HG03469 (cell line): ENCODE results near the gene LRFN2.

Source experiments
- ATAC-seq: cut with Tn5 transposase; IDR thresholded peaks from one replicate; pipeline ENCODE4 v1.9.1; 2021; ENCODE audit warnings: mild to moderate bottlenecking, moderate library complexity, moderate number of reproducible peaks; ENCODE audit not compliant: unreplicated experiment

LRFN2 gene

DNA sequence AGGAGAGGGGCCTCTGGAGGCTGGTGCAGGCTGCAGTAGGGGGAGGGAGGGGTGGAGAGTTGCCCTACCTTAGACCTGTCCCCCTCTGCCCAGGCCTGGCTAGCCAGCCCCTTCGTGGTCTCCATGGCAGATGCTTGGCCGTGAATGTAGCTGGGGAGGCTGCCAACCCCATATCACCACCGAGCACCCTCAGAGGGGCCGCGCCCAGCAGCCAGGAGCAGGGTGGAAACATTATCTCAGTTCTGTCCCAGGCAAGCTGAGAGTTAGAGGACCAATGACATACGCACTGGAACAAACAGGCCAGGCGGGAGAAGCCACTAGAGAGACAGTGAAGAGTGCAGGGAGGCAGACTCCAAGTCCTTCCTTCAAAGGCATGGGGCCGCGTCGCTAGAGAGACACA lies 66.5 kb downstream of the LRFN2 start:
- no peak for ATAC-seq

DNA sequence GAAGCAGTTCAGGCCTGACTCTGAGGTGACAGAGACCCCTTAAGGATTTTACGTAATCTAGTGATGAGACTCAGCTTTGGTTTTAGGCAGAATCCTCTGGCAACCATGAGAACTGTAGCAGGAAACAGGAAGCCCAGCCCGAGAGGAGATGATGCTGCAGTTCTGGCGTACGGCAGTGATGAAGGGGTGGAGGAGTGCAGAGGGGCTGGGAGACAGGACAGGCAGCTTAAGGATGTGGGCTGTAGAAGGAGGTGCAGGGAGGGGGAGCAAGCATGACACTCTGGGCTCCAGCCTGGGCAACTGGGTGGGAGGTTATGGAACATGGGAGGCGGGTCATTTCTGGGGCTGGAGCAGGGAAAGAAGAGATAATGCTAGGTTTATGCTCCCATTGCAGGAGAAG lies 67.1 kb downstream of the LRFN2 start:
- no peak for ATAC-seq

DNA sequence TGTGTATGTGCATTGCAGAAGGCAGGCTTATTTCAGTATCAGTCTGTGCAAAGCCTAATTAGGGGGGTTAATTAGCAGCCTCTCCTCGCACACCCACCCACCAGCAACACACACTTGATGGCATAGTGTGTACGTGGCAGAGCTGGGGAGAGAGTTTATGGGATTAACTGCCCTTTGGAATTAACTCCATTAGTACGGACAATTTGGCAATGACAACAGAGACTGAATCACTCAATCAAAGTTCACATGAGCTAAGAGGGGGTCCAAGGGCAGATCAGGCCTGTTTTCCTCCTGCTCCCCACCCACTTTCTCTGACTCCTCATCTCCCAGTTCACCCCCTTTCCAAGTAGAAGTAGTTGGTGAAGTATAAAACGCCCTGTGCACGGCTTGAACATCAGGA lies 69.5 kb downstream of the LRFN2 start:
- ATAC-seq, result no peak

DNA sequence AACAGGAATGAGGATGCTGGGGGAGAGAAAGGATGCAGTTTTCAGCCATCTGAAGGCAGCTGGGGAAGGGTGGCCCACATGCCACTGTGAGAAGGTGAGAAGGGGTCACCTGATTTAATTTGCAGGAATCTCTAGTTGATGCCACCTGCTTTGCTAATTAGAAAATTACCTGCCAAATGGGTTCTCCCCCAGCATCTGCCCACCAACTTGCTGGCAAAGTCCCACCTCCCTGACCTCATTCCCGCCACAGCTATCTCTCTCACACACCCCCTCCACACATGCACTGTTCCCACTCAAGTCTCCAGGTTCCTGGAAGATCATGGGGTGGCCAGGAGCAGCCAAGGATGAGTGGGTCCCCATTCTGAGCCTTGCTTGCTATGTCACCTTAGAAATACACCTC lies 70.7 kb downstream of the LRFN2 start:
- no peak for ATAC-seq

DNA sequence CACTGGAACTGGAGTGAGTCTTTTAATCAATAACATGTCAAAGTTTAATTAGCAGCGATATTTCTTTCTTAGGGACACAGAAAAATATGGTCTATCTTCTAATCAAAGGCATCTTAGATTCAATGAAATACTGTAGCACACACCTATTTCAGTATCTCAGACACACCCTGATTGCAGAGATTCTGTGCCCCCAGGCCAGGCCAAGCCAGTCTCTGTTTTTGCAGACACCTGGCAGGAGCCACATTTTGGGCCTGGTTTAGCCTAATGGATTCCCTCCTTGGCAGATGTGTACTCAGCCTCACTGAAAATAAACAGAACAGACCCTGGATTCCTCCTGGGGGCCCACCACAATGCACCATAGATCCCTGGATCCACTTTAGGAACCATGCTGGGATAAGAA lies 74.8 kb downstream of the LRFN2 start:
- ATAC-seq, result no peak

DNA sequence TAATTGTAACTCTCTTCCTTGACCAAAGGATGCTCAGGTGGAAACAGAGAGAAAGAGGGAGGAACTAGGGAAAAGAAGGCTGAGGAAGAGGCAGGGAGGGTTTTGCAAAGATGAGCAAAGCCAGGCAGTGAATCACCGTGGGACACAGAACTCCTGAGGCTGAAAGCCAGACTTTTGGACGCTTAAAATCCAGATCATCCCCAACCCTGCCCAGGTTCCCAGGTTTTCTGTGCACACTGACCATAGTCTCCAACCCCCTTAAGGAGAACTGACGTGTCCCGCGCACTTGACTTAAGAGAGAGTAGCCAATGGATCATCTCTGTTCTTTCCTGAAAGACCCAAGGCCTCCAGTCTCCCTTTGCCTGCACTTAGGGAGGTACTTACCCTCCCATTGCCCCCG lies 75.3 kb downstream of the LRFN2 start:
- no peak for ATAC-seq

DNA sequence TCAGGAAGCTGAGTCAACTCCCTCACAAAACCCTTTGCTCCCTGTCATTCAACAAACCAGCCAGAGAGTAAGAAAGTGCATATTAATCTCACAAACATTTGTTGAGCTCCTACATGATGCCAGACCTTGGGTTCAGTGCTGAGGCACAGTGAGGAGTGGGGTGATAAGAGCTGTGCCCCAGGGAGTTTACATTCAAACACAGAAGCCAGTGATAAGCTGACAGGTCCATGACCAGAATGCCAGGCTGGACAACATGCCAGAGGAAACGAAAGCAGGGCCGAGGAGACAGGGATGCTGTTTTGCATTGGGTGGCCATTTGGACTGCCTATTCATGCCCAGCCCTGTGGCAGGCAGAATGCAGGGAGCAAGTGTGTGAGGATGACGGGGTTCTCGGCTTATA lies 76.7 kb downstream of the LRFN2 start:
- no peak for ATAC-seq

DNA sequence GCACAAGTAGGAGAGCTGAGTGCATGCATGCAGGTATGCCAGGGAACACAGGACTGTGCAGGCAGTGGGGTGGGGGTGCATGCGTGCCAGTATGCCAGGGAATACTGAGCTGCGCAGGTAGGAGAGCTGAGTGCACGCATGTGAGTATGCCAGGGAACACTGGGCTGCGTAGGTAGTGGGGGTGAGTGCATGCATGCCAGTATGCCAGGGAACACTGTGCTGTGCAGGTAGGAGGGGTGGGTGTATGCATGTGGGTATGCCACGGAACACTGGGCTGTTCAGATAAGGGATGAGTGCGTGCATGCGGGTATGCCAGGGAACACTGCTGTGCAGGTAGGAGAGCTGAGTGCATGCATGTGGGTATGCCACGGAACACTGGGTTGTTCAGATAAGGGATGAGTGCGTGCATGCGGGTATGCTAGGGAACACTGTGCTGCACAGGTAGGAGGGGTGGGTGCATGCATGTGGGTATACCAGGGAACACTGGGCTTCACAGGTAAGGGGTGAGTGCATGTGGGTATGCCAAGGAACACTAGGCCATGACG lies 77.4 kb downstream of the LRFN2 start:
- ATAC-seq, result no peak

DNA sequence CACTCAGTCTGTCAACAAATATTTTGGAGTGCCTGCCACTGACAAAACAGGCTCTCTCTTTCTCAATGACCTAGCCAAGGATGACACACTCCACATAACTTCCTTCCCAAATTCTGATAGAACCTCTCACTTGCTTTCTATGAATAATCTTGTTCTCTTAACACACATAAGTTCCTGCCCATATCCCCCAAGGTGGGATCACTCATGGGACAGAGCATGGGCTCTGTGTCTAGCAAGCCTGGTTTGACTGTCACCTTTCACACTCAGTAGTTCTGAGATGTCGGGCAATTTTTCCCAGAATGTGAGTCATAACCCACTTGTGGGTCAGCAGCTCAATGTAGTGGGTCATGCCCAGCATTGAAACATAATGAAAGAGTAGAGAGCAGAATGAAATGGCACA lies 78.1 kb downstream of the LRFN2 start:
- ATAC-seq, result no peak

DNA sequence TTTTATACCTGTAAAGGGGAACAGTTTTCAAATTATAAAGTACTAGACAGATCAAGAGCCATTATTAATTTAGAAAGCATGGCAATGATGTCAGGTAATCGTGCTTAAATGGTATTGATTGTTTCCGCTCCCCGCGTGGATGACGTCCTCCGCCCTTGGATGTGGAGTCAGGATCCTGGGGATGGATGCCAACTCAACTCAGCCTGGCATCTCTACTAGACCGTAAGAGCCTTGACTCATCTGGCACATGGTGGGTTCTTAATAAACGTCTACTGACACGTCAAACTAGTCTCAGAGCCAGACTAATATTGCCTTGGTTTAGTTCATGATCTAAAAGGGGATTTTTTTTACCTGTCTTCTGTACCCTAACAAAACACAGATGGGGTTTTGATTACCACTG lies 80.2 kb downstream of the LRFN2 start:
- no peak for ATAC-seq

DNA sequence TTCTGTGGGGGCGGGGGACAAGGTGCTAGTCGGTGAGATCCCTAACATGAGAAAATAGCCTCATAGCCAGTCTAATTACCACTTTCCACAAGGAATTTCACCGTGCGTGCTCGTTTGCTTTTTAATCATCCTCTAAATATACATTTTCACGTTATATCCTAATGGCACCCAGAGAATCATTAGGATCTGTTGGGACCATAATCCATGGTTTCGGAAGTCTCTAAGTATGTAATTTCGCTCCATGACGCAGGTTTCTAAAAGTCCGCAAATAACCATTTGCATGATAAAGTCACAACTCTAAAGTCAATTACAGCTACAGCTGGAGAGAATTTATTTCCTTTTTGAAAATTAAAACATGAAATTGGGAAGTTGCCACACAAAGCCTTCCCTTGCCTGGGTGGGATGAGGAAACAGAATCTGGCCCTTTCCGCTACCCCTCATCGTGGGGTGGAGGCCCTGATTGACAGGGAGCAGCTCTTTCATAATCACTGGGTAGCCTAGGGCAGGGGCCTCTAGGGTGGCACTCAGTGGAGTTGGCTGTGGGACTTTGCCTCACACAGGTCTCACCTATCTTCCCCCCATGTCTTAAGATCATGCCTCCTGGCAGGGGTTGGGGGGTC lies 81.9 kb downstream of the LRFN2 start:
- no peak for ATAC-seq

DNA sequence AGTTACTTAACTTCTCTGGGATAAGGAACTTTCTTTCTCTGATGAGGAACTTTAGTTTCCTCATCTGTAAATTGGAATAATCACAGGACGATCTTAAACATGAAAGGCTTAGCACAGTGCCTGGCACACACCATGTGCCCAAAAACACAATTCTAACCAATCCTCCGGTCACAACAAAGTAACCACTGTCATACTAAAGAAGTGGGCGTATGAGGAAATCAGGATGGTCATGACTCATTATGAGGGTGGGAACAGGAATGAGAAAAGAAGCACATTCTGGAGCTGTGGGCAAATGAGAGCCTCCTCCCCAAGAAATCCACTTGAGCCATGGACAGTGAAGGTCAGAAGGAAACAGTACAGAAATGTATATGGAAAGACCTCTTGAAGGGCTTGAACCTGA lies 82.9 kb downstream of the LRFN2 start:
- ATAC-seq, result no peak

DNA sequence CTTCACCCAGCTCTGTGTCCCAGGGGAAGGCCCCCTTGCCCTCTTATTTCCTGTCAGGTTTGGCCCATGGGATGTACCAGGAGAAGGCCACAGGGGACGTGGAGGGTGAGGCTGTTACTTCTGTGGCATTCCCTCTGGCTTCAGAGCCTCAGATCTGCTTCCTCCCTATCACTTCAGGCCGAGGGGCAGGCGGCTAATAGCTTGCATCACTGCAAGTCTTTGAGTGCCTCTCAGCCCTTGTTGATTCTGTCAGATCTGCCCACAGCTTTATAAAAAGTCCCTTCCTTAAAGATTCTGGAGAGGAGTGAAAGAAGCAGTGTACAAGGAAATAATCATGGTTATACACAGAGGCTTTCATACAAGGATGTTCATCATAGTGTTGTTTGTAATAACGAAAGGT lies 86.9 kb downstream of the LRFN2 start:
- no peak for ATAC-seq

DNA sequence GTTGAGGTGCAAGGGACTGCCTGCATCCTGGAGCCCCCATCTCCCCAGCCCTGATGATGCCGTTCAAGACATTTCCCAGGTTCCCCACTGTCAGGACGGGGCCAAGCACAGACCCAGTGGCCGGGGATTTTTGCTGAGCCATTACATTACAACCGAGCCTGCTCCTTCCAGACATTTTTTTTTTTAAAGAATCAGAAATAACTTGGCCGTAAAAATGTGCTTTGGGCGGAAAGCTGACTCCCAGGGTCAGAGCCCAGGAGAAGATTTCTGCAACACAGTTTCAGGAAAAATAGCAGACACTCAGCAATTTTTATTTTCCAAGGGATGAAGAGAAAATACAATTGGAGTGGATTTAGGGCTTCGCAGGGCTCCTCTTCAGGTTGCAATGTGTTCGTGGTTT lies 87.9 kb downstream of the LRFN2 start:
- ATAC-seq, result no peak

DNA sequence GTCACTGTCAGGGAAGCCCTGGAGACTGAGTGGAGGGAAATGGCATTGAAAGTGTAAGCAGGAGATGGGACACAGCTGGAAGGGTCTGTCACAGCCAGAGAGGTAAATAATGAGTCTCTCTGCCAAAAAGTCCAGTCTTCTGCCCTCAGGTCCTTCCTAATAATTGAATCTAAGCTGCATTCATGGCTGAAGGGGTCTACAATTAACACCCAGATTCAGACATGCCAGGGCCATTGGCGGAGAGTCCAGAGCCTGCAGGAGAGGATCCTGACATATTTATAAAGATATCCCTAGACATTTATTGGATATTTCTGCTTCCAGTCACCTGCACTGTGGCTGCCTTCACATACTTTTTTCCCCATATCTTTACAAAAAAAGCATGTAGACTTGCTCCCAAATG lies 89.0 kb downstream of the LRFN2 start:
- no peak for ATAC-seq

DNA sequence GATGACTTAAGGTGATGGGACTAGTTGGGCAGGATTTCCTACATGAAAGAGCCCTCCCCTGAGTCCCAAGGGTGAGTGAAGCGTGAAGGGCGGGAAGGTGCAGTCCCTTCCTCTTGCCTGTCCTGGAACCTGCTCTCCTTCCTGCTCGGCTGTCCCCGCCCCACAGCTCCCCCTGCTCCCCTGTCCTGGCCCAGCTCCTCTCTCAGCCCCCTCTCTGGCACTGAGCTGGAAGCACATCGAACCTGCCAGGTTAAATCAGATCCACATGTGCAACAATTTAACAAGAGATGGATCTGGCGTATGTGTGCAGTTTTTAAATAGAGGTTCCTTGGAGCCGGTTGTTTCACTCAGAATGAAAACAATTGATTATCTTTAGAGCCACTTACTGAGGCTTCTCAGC lies 95.0 kb downstream of the LRFN2 start:
- no peak for ATAC-seq

DNA sequence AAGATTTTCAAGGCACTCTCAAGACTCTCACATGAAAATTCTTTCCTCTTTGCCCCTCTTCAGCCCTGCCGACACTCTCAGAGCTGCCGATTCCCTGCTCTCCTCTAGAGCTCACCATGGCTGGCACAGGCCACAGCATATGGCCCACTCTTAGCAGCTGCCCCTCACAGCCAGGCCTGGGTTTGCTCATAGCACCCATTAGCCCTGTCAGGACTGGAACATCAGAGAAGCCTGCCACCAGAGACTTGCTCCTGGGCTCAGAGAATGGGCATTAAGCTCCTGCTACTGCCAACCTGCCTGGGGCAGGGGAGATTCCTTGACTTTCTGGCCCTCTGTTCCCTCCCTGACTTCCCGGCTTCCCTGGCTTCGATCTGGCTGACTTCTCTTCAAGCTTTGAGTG lies 96.7 kb downstream of the LRFN2 start:
- no peak for ATAC-seq

DNA sequence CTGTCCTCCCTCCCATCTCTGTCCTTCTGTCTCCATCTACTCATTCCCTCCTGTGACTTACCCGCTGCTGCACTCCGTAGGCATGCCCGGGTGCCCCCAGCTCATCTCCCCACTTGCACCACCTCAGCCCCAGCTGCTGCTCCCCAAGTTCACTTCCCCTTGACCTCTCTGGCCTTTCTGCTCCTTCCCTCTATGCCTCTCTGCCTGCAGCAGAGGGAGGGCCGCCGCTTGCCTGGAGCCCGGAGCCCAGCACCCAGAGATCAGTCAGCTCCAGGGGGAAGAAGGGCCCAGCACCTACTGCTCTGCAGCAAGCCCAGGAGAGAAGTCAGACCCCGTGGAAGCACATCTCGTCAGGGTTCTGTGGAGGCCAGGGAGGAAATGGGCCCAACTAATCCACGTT lies 97.4 kb downstream of the LRFN2 start:
- no peak for ATAC-seq

DNA sequence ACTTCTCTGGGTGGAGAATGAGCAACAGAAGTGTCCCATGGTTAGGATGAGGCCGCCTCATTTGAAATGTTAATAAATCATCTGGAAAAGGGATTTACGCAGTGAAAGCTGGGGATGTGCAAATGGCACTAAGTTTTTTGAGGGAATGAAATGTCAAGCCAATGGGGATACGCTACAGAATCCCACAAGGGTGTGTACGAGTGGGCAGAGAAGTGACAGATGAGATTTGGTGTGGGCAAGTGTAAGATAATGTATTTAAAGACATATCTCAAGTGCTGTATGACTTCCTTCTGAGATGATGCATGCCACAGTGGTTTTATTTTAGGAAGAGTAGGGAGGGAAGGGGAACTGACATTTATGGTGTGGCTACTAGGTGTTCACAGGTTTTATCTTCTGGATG lies 100.6 kb downstream of the LRFN2 start:
- ATAC-seq, result no peak

DNA sequence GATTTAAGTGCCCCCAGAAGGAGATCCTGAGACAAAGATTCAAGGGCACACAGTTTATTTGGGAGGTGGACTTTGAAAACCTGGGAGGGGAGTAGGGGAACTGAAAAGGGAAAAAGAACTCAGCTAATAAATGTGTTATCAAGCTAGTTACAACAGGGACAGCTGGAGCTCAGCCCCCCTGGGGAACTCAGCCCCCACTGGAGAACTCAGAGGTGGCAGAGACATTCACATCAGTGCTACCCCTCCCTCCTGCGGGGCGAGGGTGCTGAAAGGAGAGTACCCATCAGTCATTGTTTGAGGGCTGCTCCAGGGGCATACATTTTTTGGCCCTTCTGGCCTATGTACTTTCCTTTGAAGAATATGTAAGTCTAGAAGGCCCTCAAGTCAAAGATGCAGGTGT lies 101.4 kb downstream of the LRFN2 start:
- ATAC-seq, result no peak

DNA sequence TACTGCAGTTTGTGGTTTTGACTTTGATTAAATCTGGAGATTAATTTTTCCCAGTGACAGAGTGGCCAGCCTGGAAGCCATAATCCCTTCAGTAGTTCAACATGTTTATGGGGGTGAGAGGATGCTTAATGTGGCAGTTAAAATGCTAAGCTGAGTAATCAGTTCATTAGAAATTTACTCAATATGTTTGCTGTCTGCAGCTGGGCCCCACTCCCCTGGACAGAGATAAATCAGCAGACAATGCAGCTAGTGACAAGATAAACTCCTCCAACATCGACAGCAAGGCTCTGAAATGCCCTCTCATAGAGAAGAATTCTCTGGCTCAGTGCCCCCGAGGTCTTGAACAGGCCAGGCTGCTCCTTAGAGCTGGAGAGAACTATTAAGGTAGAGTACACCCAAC lies 101.9 kb downstream of the LRFN2 start:
- ATAC-seq, result no peak

DNA sequence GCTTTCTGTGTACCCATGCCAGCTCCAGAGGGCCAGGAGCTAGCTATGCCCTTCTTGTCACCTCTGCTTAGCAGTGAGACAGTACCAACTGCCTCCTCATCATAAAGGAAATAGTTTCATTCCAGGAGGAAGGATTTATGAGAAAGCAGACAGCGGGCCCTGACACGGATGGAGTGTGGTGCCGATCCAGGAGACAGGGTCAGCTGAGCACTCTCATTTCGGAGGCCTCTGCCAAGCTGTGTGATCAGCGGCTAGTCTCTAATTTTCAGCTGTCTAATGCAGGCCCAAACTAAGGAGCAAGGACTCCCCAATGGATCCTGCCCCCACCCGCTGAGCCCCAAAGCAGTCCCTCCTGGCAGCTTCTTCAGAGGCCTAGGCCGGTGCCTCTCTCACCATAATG lies 103.1 kb downstream of the LRFN2 start:
- ATAC-seq, result no peak

DNA sequence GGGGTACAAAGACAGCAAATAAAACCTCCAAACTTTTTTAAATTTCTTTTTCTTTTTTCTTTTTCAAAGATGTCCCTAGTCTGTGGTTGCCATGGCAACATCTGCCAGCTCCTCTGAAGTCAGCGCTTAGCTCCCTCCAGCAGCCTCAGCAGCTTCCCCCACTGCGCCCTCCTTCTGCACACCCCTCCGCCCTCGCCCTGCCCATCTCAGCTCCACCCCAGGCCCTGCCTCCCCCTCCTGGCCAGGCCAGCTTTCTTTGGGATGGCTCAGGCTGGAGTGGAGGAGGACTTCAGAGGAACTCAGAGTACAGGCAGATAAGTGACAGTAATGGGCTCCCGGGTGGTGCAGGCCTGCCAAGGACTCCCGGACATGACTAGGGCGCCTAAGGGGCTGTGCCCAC lies 104.6 kb downstream of the LRFN2 start:
- no peak for ATAC-seq
